Neural crest cell (in vitro differentiated cells): Measurements from ENCODE around the gene NUTF2. TPM values are rescaled to one million over a fixed set of nuclear protein-coding genes. Genes with fewer than 3 reads are reported as not detected.

Experiments used
- DNase-seq: peaks from one replicate; pipeline ENCODE4 v3.0.0; 2021; ENCODE audit warnings: low read depth, mixed read lengths, low spot score
- H3K27ac Mint-ChIP-seq: one replicate; pipeline ENCODE4 v1.8.0; 2021; ENCODE audit warnings: mild to moderate bottlenecking, mixed read lengths; ENCODE audit not compliant: unreplicated experiment
- H3K27me3 Mint-ChIP-seq: 2 replicates; pipeline ENCODE4 v1.8.0; 2021; ENCODE audit warnings: low read depth, mild to moderate bottlenecking, mixed read lengths
- H3K36me3 Mint-ChIP-seq: 2 replicates; pipeline ENCODE4 v1.8.0; 2021; ENCODE audit warnings: low read depth, mild to moderate bottlenecking, mixed read lengths
- H3K4me1 Mint-ChIP-seq: 2 replicates; pipeline ENCODE4 v1.8.0; 2021; ENCODE audit warnings: mixed read lengths
- H3K4me3 Mint-ChIP-seq: one replicate; pipeline ENCODE4 v1.8.0; 2021; ENCODE audit warnings: mild to moderate bottlenecking, mixed read lengths
- H3K9me3 Mint-ChIP-seq: 2 replicates; pipeline ENCODE4 v1.8.0; 2021; ENCODE audit warnings: mixed read lengths
- CTCF ChIP-seq: fragments of 200-600 bp; sonication (generic); conservative IDR thresholded peaks from 2 replicates; pipeline ENCODE4 v1.5.0; 2021; ENCODE audit warnings: antibody characterized with exemption, mild to moderate bottlenecking
- total RNA-seq: library from RNA; stranded (reverse); gene quantifications from 2 replicates; pipeline ENCODE4 v1.2.1, GENCODE V29; 2021

Gene NUTF2
- total RNA-seq, 1 donor from 2014 or later: 185 TPM

GRCh38 chr16:67880584-67880983 is 33.9 kb downstream of the NUTF2 start:
- TF ChIP-seq CTCF: no peak
- Mint-ChIP-seq H3K27ac (no peak overlapping the region), H3K27me3 (no peaks in the 10 kb centered on the region), H3K4me1 (peaks cover 6% of the 10 kb centered on the region), H3K4me3 (no peak overlapping the region), H3K9me3 (no peaks in the 10 kb centered on the region), H3K36me3 (peaks cover 7% of the 10 kb centered on the region)
- DNase-seq: no peak

- no peaks in the 10 kb centered on the region for H3K27me3 Mint-ChIP-seq
- H3K4me1 Mint-ChIP-seq: peaks cover 5% of the 10 kb centered on the region
- no peak for DNase-seq
- no peak for TF ChIP-seq CTCF
- peaks cover 7% of the 10 kb centered on the region for H3K36me3 Mint-ChIP-seq
- no peaks in the 10 kb centered on the region for H3K9me3 Mint-ChIP-seq
- no peak overlapping the region for H3K27ac Mint-ChIP-seq
- no peak overlapping the region for H3K4me3 Mint-ChIP-seq
Observed at GRCh38 chr16:67881621-67882161, 35.0 kb downstream of the NUTF2 start.

- H3K9me3 Mint-ChIP-seq: no peaks in the 10 kb centered on the region
- DNase-seq: no peak
- H3K27me3 Mint-ChIP-seq: no peaks in the 10 kb centered on the region
- H3K4me1 Mint-ChIP-seq: peaks cover 5% of the 10 kb centered on the region
- no peak for TF ChIP-seq CTCF
- H3K4me3 Mint-ChIP-seq: no peak overlapping the region
- H3K36me3 Mint-ChIP-seq: peaks cover 7% of the 10 kb centered on the region
- H3K27ac Mint-ChIP-seq: no peak overlapping the region
Observed at GRCh38 chr16:67882374-67883145, 35.8 kb downstream of the NUTF2 start.

GRCh38 chr16:67883146-67883871 is 36.6 kb downstream of the NUTF2 start:
- Mint-ChIP-seq H3K9me3 (no peaks in the 10 kb centered on the region), H3K36me3 (peaks cover 5% of the 10 kb centered on the region), H3K27me3 (no peaks in the 10 kb centered on the region), H3K4me3 (no peak overlapping the region), H3K27ac (no peak overlapping the region), H3K4me1 (peaks cover 5% of the 10 kb centered on the region)
- TF ChIP-seq CTCF: no peak
- DNase-seq: no peak

- H3K9me3 Mint-ChIP-seq: no peaks in the 10 kb centered on the region
- peaks cover 5% of the 10 kb centered on the region for H3K4me1 Mint-ChIP-seq
- H3K27me3 Mint-ChIP-seq: no peaks in the 10 kb centered on the region
- H3K36me3 Mint-ChIP-seq: peaks cover 5% of the 10 kb centered on the region
- peak; percentile 43 for DNase-seq
- peak; percentile 83 for TF ChIP-seq CTCF
- no peak overlapping the region for H3K27ac Mint-ChIP-seq
- H3K4me3 Mint-ChIP-seq: no peak overlapping the region
Observed at GRCh38 chr16:67883872-67884261, 37.1 kb downstream of the NUTF2 start.
